ENCODE measurements around the gene KLHL25. TPM values are rescaled to one million over a fixed set of nuclear protein-coding genes. Genes with fewer than 3 reads are reported as not detected.

The KLHL25 gene
- total and polyA plus RNA-seq, 11 donors = 2.2 to 12.9 (median 4.3) TPM

- peak overlapping the region in 8 of 12 donors; percentile 13 to 51 (median 22) for H3K4me3 ChIP-seq
- no peaks in the 10 kb centered on the region for H3K27me3 ChIP-seq
- peak; percentile 33 to 64 (median 50) for ATAC-seq
Measured at GRCh38 chr15:85723960-85724945, 70.5 kb downstream of the KLHL25 start.

GRCh38 chr15:85722374-85723152, 72.2 kb downstream of the KLHL25 start:
- peaks cover 3 to 91% (median 51%) of the 10 kb centered on the region in 12 donors for H3K4me1 ChIP-seq
- intact Hi-C loops (cut with DNase I) = loop anchor here in 3 of 10 donors (5.0 to 10.0 kb wide), 2 partner anchors 105 to 238 kb away; no protein-coding TSS in a partner anchor
- ATAC-seq = peak; percentile 8 to 53 (median 28)
- H3K27me3 ChIP-seq = no peaks in the 10 kb centered on the region
- no peaks in the 10 kb centered on the region for H3K9me3 ChIP-seq
- H3K4me3 ChIP-seq = peak overlapping the region in 7 of 12 donors; percentile 0 to 51 (median 22)
- 30 to 45% (median 32%) methylated on average over 1 of the region's 1 CpG for WGBS, 4 donors
- TF ChIP-seq CTCF (IDR thresholded peaks at IDR 0.05) (no peak), POLR2A (IDR thresholded peaks at IDR 0.05) (peak in 1 of 2 donors; percentile 53)
- no peak for DNase-seq
- peak overlapping the region; percentile 39 to 82 (median 69) for H3K27ac ChIP-seq
- peaks cover 0 to 100% (median 98%) of the 10 kb centered on the region in 9 donors for H3K36me3 ChIP-seq

More at GRCh38 chr15:85723960-85724945, 70.5 kb downstream of the KLHL25 start:
- Histone ChIP-seq H3K27ac (peak overlapping the region; percentile 48 to 82 (median 70)), H3K9me3 (no peaks in the 10 kb centered on the region), H3K4me1 (peaks cover 3 to 84% (median 51%) of the 10 kb centered on the region in 12 donors), H3K36me3 (peaks cover 0 to 100% (median 98%) of the 10 kb centered on the region in 9 donors)
- DNase-seq = no peak
- TF ChIP-seq POLR2A (IDR thresholded peaks at IDR 0.05) (no peak), CTCF (IDR thresholded peaks at IDR 0.05) (peak in 2 of 12 donors; percentile 12 to 14)
- WGBS, 4 donors = 32 to 41% (median 35%) methylated on average over 9 to 10 of the region's 10 CpGs
- intact Hi-C loops (cut with DNase I) = loop anchor here in 3 of 10 donors (5.0 to 10.0 kb wide), 2 partner anchors 107 to 239 kb away; no protein-coding TSS in a partner anchor

DNA sequence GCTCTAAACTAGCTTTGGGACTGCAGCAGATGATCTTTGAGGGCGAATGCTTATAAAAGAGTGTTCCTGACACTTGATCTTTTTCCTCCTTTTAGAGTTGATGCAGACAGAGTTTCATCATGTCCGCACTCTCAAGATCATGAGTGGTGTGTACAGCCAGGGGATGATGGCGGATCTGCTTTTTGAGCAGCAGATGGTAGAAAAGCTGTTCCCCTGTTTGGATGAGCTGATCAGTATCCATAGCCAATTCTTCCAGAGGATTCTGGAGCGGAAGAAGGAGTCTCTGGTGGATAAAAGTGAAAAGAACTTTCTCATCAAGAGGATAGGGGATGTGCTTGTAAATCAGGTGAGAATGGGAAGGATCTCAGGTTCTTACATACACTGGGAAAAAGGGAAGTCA, 75.7 kb downstream of the KLHL25 start:
- peaks cover 0 to 71% (median 28%) of the 10 kb centered on the region in 12 donors for H3K4me1 ChIP-seq
- TF ChIP-seq CTCF (IDR thresholded peaks at IDR 0.05) (no peak), POLR2A (IDR thresholded peaks at IDR 0.05) (no peak)

More for the DNA sequence above, 75.7 kb downstream of the KLHL25 start:
- H3K27me3 ChIP-seq = no peaks in the 10 kb centered on the region
- no peak overlapping the region for H3K4me3 ChIP-seq
- intact Hi-C loops (cut with DNase I) = loop anchor here in 1 of 10 donors (10.0 kb wide), 1 partner anchor 224 kb away; no protein-coding TSS in a partner anchor
- no peaks in the 10 kb centered on the region for H3K9me3 ChIP-seq
- DNase-seq (no peak), ATAC-seq (no peak)
- H3K27ac ChIP-seq = peak overlapping the region in 6 of 12 donors; percentile 5 to 75 (median 25)
- WGBS, 4 donors = 83 to 96% (median 95%) methylated on average over 4 of the region's 4 CpGs
- H3K36me3 ChIP-seq = peaks cover 0 to 100% (median 100%) of the 10 kb centered on the region in 9 donors
